ENCODE results near the gene KRR1. TPM values are rescaled to one million over a fixed set of nuclear protein-coding genes. Genes with fewer than 3 reads are reported as not detected.
"Not testable (repeated sequence)": the region's sequence is repeated elsewhere in the genome, so short reads cannot be mapped to it uniquely, and the experiment has no call there.

Gene KRR1
- total RNA-seq, 4 donors from 2014 or later, result 24.7 to 42.3 (median 41.2) TPM

- no peak overlapping the region for H3K4me3 ChIP-seq
- H3K4me1 ChIP-seq, result no peaks in the 10 kb centered on the region
- H3K27ac ChIP-seq, result no peak overlapping the region
- intact Hi-C loops (cut with DNase I), result no loop called here
- 49 to 66% methylated on average over 3 of the region's 3 CpGs for WGBS, 2 donors
- H3K27me3 ChIP-seq, result peaks cover 0 to 14% (median 0%) of the 10 kb centered on the region in 4 donors
- no peaks in the 10 kb centered on the region for H3K36me3 ChIP-seq
- no peak for DNase-seq
- TF ChIP-seq, protein P1, sequence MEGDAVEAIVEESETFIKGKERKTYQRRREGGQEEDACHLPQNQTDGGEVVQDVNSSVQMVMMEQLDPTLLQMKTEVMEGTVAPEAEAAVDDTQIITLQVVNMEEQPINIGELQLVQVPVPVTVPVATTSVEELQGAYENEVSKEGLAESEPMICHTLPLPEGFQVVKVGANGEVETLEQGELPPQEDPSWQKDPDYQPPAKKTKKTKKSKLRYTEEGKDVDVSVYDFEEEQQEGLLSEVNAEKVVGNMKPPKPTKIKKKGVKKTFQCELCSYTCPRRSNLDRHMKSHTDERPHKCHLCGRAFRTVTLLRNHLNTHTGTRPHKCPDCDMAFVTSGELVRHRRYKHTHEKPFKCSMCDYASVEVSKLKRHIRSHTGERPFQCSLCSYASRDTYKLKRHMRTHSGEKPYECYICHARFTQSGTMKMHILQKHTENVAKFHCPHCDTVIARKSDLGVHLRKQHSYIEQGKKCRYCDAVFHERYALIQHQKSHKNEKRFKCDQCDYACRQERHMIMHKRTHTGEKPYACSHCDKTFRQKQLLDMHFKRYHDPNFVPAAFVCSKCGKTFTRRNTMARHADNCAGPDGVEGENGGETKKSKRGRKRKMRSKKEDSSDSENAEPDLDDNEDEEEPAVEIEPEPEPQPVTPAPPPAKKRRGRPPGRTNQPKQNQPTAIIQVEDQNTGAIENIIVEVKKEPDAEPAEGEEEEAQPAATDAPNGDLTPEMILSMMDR (IDR thresholded peaks at IDR 0.05), result no peak
- TF ChIP-seq POLR2A (IDR thresholded peaks at IDR 0.05), result no peak
- H3K9me3 ChIP-seq, result no peaks in the 10 kb centered on the region
Observed at GRCh38 chr12:75443709-75444108, 67.7 kb downstream of the KRR1 start.

- H3K4me1 ChIP-seq; DNase-seq; H3K4me3 ChIP-seq; intact Hi-C loops (cut with DNase I); H3K9me3 ChIP-seq; H3K36me3 ChIP-seq; H3K27ac ChIP-seq: not testable (repeated sequence)
- WGBS, 2 donors, result 52 to 70% methylated on average over 3 of the region's 3 CpGs
- H3K27me3 ChIP-seq, result peaks cover 0 to 14% (median 0%) of the 10 kb centered on the region in 4 donors
Observed at GRCh38 chr12:75442454-75442853, 69.0 kb downstream of the KRR1 start.

DNA sequence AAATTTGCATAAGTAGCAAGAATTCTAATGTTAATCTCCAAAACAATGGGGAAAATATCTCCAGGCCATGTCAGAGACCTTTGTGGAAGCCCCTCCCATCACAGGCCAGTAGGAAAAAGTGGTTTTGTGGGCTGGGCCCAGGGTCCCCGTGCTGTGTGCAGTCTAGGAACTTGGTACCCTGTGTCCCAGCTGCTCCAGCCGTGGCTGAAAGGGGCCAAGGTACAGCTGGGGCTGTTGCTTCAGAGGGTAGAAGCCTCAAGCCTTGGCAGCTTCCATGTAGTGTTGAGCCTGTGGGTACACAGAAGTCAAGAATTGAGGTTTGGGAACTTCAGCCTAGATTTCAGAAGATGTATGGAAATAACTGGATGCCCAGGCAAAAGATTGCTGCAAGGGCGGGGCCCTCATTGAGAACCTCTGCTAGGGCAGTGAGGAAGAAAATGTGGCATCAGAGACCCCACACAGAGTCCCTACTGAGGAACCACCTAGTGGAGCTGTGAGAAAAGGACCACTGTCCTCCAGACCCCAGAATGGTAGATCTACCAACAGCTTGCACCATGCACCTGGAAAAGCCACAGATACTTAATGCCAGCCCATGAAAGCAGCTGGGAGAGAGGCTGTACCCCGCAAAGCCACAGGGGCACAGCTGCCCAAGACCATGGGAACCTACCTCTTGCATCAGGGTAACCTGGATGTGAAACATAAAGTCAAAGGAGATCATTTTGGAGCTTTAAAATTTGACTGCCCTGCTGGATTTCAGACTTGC, 69.5 kb downstream of the KRR1 start:
- H3K9me3 ChIP-seq; DNase-seq; H3K4me3 ChIP-seq; H3K27ac ChIP-seq; intact Hi-C loops (cut with DNase I); H3K4me1 ChIP-seq; H3K36me3 ChIP-seq: not testable (repeated sequence)
- 53 to 58% methylated on average over 2 to 3 of the region's 4 CpGs for WGBS, 2 donors
- H3K27me3 ChIP-seq, result peaks cover 0 to 14% (median 0%) of the 10 kb centered on the region in 4 donors

Other genes with a start within 250 kb of the KRR1 start
- 1 to 10 TPM; 2.9 to 9.2 (median 5.8) TPM for gene CAPS2, start 181.3 kb downstream of the KRR1 start, total RNA-seq
- gene GLIPR1L1, start 176.9 kb downstream of the KRR1 start, total RNA-seq, result not detected
- under 1 TPM in 3 of 4 donors, not detected in 1; 0.15 to 0.29 (median 0.19) TPM for gene GLIPR1L2, start 120.5 kb downstream of the KRR1 start, total RNA-seq
- 1 to 10 TPM; 3.0 to 8.0 (median 5.0) TPM for gene GLIPR1, start 30.9 kb downstream of the KRR1 start, total RNA-seq